ENCODE data around the gene WDR90. TPM values are rescaled to one million over a fixed set of nuclear protein-coding genes. Genes with fewer than 3 reads are reported as not detected.

WDR90 gene
- total RNA-seq, 1 experiment from 2014 or later, result 68.2 TPM

DNA sequence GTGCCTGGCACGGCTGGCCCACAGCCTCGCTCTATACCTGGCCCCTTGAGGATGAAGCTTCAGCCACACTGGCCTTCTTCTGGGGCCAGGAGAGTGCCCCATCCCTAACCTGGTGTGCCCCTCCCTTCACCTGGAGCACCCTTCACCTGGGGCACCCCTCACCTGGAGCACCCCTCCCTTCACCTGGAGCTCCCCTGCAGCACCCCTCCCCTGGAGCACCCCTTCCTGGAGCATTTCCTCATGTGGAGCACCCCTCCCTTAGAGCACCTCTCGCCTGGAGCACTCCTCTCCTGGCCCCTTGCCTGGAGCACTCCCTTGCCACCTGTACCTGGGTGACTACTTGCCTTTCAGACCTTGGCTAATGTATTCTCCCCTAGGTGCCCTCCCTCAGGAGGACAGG lies 58.9 kb downstream of the WDR90 start:
- no peak overlapping the region for H3K56ac ChIP-seq (ENCODE audit: insufficient read length, low read depth, low read length)
- H2BK20ac ChIP-seq (ENCODE audit: low read depth, low read length, poor library complexity, severe bottlenecking), result no peak overlapping the region
- no peak overlapping the region for H3T11ph ChIP-seq (ENCODE audit: low read length)
- no peak overlapping the region for H3K27ac ChIP-seq (ENCODE audit: insufficient read length, low read depth, low read length)
- Mint-ChIP-seq H3K36me3 (ENCODE audit: insufficient read depth in 1 of 3, low read depth in 3 of 3) (no peaks in the 10 kb centered on the region), H3K4me3 (peak overlapping the region in 1 of 2 experiments; percentile 48; a peak in 2 of 5 replicates), H3K9me3 (peaks cover 0 to 2% of the 10 kb centered on the region in 2 experiments; a peak in 2 of 5 replicates), H3K27me3 (ENCODE audit: low read depth) (peaks cover 81% of the 10 kb centered on the region), H3K4me1 (peaks cover 3 to 10% of the 10 kb centered on the region in 2 experiments; a peak in 3 of 4 replicates), H3K27ac (no peak overlapping the region)
- peaks cover 31% of the 10 kb centered on the region; the same call in 1 of the 2 replicates for H3K27me3 ChIP-seq (ENCODE audit: insufficient read depth, low read length)
- no peak overlapping the region for H3K4me2 ChIP-seq (ENCODE audit: insufficient read depth, insufficient read length, low read length)
- H2BK120ac ChIP-seq (ENCODE audit: low read depth, low read length, poor library complexity, severe bottlenecking), result no peak overlapping the region
- no peak overlapping the region for H2BK5ac ChIP-seq (ENCODE audit: insufficient read length, low read length)
- no peak overlapping the region for H3K18ac ChIP-seq (ENCODE audit: insufficient read length, low read depth, low read length)
- H3K14ac ChIP-seq (ENCODE audit: insufficient read depth, low read length), result no peak overlapping the region
- no peak overlapping the region for H3K4ac ChIP-seq (ENCODE audit: low read depth, low read length)
- DNase-seq, result no peak
- H4K20me1 ChIP-seq (ENCODE audit: control insufficient read depth, insufficient read depth, insufficient read length), result no peaks in the 10 kb centered on the region
- H2AFZ ChIP-seq (ENCODE audit: low read length), result no peak overlapping the region
- no peak overlapping the region for H2BK15ac ChIP-seq (ENCODE audit: low read depth, low read length)
- no peak overlapping the region for H3K23ac ChIP-seq (ENCODE audit: insufficient read length, low read depth, low read length)
- no peak overlapping the region for H2BK12ac ChIP-seq (ENCODE audit: insufficient read length, low read depth, low read length)
- no peaks in the 10 kb centered on the region for H3K9me3 ChIP-seq (ENCODE audit: control insufficient read depth, low read depth, low read length)
- H3K4me1 ChIP-seq (ENCODE audit: insufficient read depth, low read length), result no peaks in the 10 kb centered on the region
- no peak overlapping the region for H3K9ac ChIP-seq (ENCODE audit: extremely low read depth, insufficient read length, low read length)
- H4K8ac ChIP-seq (replicated peaks; ENCODE audit: insufficient read length, low read depth, low read length), result no peak overlapping the region
- no peak overlapping the region for H4K91ac ChIP-seq (ENCODE audit: insufficient read length, low read depth, low read length)
- no peaks in the 10 kb centered on the region for H3K79me1 ChIP-seq (ENCODE audit: insufficient read depth, low read depth, low read length, poor library complexity, severe bottlenecking)
- WGBS (ENCODE audit: extremely low coverage, insufficient read length, low lambda C conversion rate), result no CpG with 5 or more reads among the region's 3 CpGs
- H3K23me2 ChIP-seq (ENCODE audit: insufficient read length, low read depth, low read length, poor library complexity, severe bottlenecking), result peaks cover 4% of the 10 kb centered on the region
- no peak overlapping the region for H2AK5ac ChIP-seq (ENCODE audit: insufficient read length, low read length)
- no peaks in the 10 kb centered on the region for H3K79me2 ChIP-seq (ENCODE audit: insufficient read depth, low read length)
- TF ChIP-seq, protein P1, sequence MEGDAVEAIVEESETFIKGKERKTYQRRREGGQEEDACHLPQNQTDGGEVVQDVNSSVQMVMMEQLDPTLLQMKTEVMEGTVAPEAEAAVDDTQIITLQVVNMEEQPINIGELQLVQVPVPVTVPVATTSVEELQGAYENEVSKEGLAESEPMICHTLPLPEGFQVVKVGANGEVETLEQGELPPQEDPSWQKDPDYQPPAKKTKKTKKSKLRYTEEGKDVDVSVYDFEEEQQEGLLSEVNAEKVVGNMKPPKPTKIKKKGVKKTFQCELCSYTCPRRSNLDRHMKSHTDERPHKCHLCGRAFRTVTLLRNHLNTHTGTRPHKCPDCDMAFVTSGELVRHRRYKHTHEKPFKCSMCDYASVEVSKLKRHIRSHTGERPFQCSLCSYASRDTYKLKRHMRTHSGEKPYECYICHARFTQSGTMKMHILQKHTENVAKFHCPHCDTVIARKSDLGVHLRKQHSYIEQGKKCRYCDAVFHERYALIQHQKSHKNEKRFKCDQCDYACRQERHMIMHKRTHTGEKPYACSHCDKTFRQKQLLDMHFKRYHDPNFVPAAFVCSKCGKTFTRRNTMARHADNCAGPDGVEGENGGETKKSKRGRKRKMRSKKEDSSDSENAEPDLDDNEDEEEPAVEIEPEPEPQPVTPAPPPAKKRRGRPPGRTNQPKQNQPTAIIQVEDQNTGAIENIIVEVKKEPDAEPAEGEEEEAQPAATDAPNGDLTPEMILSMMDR (conservative IDR thresholded peaks at IDR 0.05), result no peak
- H4K5ac ChIP-seq (ENCODE audit: insufficient read length, low read depth, low read length), result no peak overlapping the region
